ENCODE data around the gene PJA2. TPM values are rescaled to one million over a fixed set of nuclear protein-coding genes. Genes with fewer than 3 reads are reported as not detected.

The PJA2 gene
- polyA plus RNA-seq, 1 donor from 2014 or later = 142 TPM

- H3K36me3 ChIP-seq (ENCODE audit: insufficient read depth, low read length) = peaks cover 24% of the 10 kb centered on the region
- H3F3A ChIP-seq (ENCODE audit: insufficient read depth, low read length, poor library complexity, severe bottlenecking) = no peaks in the 10 kb centered on the region
- H3K9me3 ChIP-seq (ENCODE audit: low read length) = no peaks in the 10 kb centered on the region
- H3K79me2 ChIP-seq (replicated peaks; ENCODE audit: insufficient read depth, low read length) = peaks cover 17% of the 10 kb centered on the region
- H3K4me2 ChIP-seq (ENCODE audit: low read length) = no peak overlapping the region
- no peak overlapping the region for H3K27ac ChIP-seq (ENCODE audit: low read length)
- no peaks in the 10 kb centered on the region for H3K9me2 ChIP-seq (ENCODE audit: insufficient read depth, low read length)
- H2AFZ ChIP-seq (ENCODE audit: low read depth, low read length) = no peak overlapping the region
- H3K4me3 ChIP-seq (ENCODE audit: low read length) = no peak overlapping the region
- H4K20me1 ChIP-seq (ENCODE audit: insufficient read depth) = no peaks in the 10 kb centered on the region
- H3K27me3 ChIP-seq (ENCODE audit: insufficient read depth, low read depth, low read length) = no peaks in the 10 kb centered on the region
- TF ChIP-seq POLR2AphosphoS5 (IDR thresholded peaks at IDR 0.05) (no peak), CTCF (IDR thresholded peaks at IDR 0.05; ENCODE audit: poor library complexity, severe bottlenecking) (no peak), EZH2 (IDR thresholded peaks at IDR 0.05; ENCODE audit: borderline replicate concordance, insufficient read depth, low read length, poor library complexity, severe bottlenecking) (no peak), RAD21 (conservative IDR thresholded peaks at IDR 0.05) (no peak)
- no peak overlapping the region for H3K9ac ChIP-seq (ENCODE audit: low read length)
Observed at GRCh38 chr5:109365653-109366052, 44.1 kb downstream of the PJA2 start.

DNA sequence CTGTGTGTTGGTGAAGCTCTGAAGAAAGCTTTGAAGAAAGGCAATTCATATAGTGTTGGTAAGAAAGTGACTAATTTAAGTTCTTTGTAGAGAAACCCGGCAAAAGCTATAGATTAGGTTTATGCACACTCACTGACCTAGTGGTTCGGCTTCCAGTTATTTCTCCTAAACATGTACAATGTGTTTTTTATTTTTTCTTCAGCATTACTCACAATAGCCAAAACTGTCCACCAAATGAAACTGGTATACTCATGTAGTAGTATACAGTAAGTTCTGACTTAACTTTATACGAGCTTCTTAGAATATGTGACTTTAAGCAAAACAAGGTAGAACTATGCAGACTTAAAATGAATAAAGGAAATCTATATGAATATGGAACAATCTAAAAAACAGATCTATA lies 44.8 kb downstream of the PJA2 start:
- no peaks in the 10 kb centered on the region for H4K20me1 ChIP-seq (ENCODE audit: insufficient read depth)
- no peaks in the 10 kb centered on the region for H3K9me2 ChIP-seq (ENCODE audit: insufficient read depth, low read length)
- H2AFZ ChIP-seq (ENCODE audit: low read depth, low read length) = no peak overlapping the region
- H3K4me2 ChIP-seq (ENCODE audit: low read length) = no peak overlapping the region
- no peaks in the 10 kb centered on the region for H3F3A ChIP-seq (ENCODE audit: insufficient read depth, low read length, poor library complexity, severe bottlenecking)
- no peaks in the 10 kb centered on the region for H3K27me3 ChIP-seq (ENCODE audit: insufficient read depth, low read depth, low read length)
- no peaks in the 10 kb centered on the region for H3K9me3 ChIP-seq (ENCODE audit: low read length)
- no peak for TF ChIP-seq MXI1 (conservative IDR thresholded peaks at IDR 0.05; ENCODE audit: poor library complexity, severe bottlenecking)
- no peak for TF ChIP-seq EP300 (conservative IDR thresholded peaks at IDR 0.05; ENCODE audit: poor library complexity, severe bottlenecking)
- no peak for TF ChIP-seq EZH2 (IDR thresholded peaks at IDR 0.05; ENCODE audit: borderline replicate concordance, insufficient read depth, low read length, poor library complexity, severe bottlenecking)
- TF ChIP-seq POLR2AphosphoS5 (IDR thresholded peaks at IDR 0.05) = no peak
- TF ChIP-seq, protein P1, sequence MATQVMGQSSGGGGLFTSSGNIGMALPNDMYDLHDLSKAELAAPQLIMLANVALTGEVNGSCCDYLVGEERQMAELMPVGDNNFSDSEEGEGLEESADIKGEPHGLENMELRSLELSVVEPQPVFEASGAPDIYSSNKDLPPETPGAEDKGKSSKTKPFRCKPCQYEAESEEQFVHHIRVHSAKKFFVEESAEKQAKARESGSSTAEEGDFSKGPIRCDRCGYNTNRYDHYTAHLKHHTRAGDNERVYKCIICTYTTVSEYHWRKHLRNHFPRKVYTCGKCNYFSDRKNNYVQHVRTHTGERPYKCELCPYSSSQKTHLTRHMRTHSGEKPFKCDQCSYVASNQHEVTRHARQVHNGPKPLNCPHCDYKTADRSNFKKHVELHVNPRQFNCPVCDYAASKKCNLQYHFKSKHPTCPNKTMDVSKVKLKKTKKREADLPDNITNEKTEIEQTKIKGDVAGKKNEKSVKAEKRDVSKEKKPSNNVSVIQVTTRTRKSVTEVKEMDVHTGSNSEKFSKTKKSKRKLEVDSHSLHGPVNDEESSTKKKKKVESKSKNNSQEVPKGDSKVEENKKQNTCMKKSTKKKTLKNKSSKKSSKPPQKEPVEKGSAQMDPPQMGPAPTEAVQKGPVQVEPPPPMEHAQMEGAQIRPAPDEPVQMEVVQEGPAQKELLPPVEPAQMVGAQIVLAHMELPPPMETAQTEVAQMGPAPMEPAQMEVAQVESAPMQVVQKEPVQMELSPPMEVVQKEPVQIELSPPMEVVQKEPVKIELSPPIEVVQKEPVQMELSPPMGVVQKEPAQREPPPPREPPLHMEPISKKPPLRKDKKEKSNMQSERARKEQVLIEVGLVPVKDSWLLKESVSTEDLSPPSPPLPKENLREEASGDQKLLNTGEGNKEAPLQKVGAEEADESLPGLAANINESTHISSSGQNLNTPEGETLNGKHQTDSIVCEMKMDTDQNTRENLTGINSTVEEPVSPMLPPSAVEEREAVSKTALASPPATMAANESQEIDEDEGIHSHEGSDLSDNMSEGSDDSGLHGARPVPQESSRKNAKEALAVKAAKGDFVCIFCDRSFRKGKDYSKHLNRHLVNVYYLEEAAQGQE (IDR thresholded peaks at IDR 0.05; ENCODE audit: borderline replicate concordance) = no peak
- no peak for TF ChIP-seq SMC3 (conservative IDR thresholded peaks at IDR 0.05; ENCODE audit: poor library complexity)
- TF ChIP-seq RAD21 (conservative IDR thresholded peaks at IDR 0.05) = no peak
- TF ChIP-seq CTCF (IDR thresholded peaks at IDR 0.05; ENCODE audit: poor library complexity, severe bottlenecking) = no peak
- TF ChIP-seq TAF1 (IDR thresholded peaks at IDR 0.05; ENCODE audit: low read depth) = no peak
- H3K9ac ChIP-seq (ENCODE audit: low read length) = no peak overlapping the region
- no peak overlapping the region for H3K4me3 ChIP-seq (ENCODE audit: low read length)
- peaks cover 12% of the 10 kb centered on the region for H3K79me2 ChIP-seq (replicated peaks; ENCODE audit: insufficient read depth, low read length)
- peaks cover 27% of the 10 kb centered on the region for H3K36me3 ChIP-seq (ENCODE audit: insufficient read depth, low read length)
- H3K27ac ChIP-seq (ENCODE audit: low read length) = no peak overlapping the region
